ENCODE measurements around the gene TMEM150B.

TMEM150B gene

GRCh38 chr19:55278391-55279135 is 46.6 kb downstream of the TMEM150B start:
- DNase-seq (ENCODE audit: low spot score): no peak

GRCh38 chr19:55277494-55277893 is 47.6 kb downstream of the TMEM150B start:
- DNase-seq (ENCODE audit: low spot score): no peak

GRCh38 chr19:55276720-55277430 is 48.3 kb downstream of the TMEM150B start:
- no peak for DNase-seq (ENCODE audit: low spot score)

- DNase-seq (ENCODE audit: low spot score): no peak
Measured at GRCh38 chr19:55275851-55276719, 49.1 kb downstream of the TMEM150B start.

- no peak for DNase-seq (ENCODE audit: low spot score)
Measured at GRCh38 chr19:55273978-55274707, 51.0 kb downstream of the TMEM150B start.

DNA sequence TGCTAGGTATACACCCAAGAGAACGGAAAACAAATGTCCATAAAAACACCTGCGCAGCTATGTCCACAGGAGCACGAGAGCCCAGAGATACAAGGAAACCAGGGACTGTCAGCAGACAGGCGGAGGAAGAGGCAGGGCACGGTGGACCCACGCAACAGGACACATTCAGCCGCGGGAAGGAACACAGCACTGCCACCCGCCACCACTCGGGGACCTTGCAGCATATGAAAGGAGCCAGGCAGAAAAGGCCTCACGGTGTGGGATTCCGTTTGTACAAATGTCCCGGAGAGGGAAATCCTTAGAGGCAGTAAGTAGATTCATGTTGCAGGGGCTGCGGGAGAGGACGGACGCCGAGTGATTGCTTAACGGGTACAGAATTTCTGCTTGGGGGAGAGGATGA is 53.0 kb downstream of the TMEM150B start:
- DNase-seq (ENCODE audit: low spot score): no peak

GRCh38 chr19:55270172-55270942 is 54.8 kb downstream of the TMEM150B start:
- DNase-seq (ENCODE audit: low spot score): no peak

DNA sequence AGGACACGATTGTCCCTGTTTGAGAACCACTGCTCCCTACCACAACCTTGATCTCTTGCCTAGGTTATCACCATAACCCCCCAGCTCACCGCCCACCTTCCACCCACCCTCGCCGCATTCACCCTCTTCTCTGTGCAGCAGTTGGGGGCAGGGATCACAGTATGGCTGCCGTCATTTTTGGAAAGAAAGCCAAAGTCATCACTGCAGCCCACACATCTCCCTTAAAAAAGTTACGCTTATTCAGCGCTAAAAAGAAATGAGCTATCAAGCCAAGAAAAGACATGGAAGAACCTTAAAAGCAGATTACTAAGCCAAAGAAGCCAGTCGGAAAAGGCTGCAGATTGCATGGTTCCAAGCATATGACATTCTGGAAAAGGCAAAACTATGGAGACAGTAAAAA is 55.8 kb downstream of the TMEM150B start:
- no peak for DNase-seq (ENCODE audit: low spot score)

DNA sequence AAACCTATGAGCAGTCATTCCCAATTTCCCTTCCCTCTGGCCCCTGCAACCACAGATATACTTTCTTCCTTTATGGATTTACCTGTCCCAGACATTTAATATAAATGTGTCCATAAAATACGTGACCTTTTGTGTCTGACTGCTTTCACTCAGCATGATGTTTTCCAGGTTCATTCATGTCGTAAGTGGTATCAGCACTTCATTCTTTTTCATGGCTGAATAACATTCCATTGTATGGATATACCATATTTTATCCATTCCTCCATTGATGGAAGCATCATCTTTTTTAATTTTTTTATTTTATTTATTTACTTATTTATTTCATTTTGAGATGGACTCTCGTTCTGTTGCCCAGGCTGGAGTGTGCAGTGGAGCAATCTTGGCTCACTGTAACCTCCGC is 58.3 kb downstream of the TMEM150B start:
- no peak for DNase-seq (ENCODE audit: low spot score)

DNA sequence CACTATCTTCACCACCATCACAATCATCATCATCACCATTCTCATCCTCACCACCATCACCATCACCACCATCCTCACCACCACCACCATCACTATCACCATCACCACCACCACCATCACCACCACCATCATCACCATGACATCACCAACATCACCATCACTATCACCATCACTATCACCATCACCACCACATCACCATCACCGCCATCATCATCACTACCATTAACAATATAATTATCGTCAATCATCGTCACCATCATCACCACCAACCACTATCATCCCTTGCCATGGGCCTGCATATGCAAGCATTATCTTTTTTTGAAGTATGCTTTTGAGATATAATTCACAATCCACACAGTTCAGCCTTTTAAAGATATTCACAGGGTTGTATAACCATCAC is 58.7 kb downstream of the TMEM150B start:
- no peak for DNase-seq (ENCODE audit: low spot score)

DNA sequence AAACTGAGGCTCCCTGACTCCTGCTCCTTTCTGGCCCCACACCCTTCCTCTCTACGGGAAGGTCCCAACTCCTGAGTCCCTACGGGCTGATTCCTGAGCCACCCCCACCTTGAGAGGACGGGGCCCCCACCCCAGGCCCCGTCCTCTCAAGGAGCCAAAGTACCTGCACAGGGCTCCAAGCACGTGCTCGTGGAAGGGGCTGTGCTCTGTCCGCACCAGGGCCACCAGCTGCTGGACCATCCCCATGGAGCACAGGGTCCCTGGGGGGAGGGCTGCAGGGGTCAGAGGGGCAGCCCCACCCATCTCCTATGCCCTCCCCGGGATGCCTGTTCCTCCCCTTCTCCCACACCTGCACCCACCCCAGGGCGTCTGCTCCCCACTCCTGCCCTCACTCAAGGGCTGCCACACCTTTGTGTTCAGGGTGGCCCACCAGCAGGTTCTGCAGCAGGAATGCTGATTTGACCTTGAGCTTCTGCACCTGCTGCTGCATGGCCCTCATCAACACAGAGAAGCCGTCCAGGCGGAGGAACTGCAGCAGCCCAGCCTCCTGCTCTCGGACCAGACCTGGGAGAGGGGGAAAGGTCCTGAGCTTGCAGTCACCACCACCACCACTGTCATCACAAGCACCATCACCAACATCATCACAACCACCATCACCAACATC is 59.3 kb downstream of the TMEM150B start:
- no peak for DNase-seq (ENCODE audit: low spot score)

- DNase-seq (ENCODE audit: low spot score): no peak
Measured at GRCh38 chr19:55265173-55265572, 60.0 kb downstream of the TMEM150B start.

DNA sequence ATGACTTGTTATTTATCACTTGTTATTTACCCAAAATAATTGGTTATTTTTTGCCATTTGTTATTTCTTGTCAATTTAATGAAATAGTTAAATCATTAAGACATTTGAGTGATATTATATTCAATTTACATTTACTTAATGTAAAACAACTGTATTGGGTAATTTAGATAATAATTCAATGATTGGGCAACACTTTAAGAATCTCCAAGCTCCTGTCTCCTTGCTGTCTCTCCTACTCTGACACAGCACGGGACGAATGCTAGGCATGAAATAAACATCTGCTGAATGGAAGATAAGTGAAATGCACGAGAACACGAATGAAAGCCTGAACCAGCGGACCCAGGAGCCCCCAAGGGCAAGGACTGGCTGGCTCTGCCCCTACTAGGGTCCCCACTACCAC is 60.6 kb downstream of the TMEM150B start:
- DNase-seq (ENCODE audit: low spot score): no peak
